BJ (cell line): ENCODE data around the gene CACNA2D3. TPM values are rescaled to one million over a fixed set of nuclear protein-coding genes. Genes with fewer than 3 reads are reported as not detected.

ENCODE experiments used
- CTCF ChIA-PET: fragments of 350-600 bp; formaldehyde crosslinking; extraction: SDS; loops from one replicate; lab custom pipeline; 2021; ENCODE audit warnings: antibody characterized with exemption, inconsistent platforms; lab: Yijun Ruan, JAX
- POLR2A ChIA-PET: fragments of 300-600 bp; sonication (Branson Sonifier 250); formaldehyde crosslinking; extraction: SDS; loops from one replicate; lab custom pipeline; 2021; ENCODE audit warnings: antibody characterized with exemption; lab: Charles Lee
- DNase-seq: peaks from one replicate; pipeline ENCODE4 v3.0.0-alpha.2; 2011; ENCODE audit warnings: low read depth
- H3K27me3 ChIP-seq: 2 replicates; pipeline ENCODE4 v1.6.0; 2011; ENCODE audit warnings: low read length; ENCODE audit not compliant: control insufficient read depth, insufficient read depth
- H3K36me3 ChIP-seq: 2 replicates; pipeline ENCODE4 v1.5.1; 2011; ENCODE audit warnings: low read length; ENCODE audit not compliant: control insufficient read depth, insufficient read depth
- H3K4me3 ChIP-seq: 2 replicates; pipeline ENCODE4 v1.5.1; 2011; ENCODE audit warnings: low read depth, mild to moderate bottlenecking, control low read depth, low read length
- polyA plus RNA-seq: library from polyadenylated mRNA; depleted of rRNA; stranded (reverse); fragments of >200 nt; gene quantifications from 2 replicates; pipeline ENCODE4 v1.2.3, GENCODE V29; 2011
- TF ChIP-seq, protein P1 (sequence below): IDR thresholded peaks from 2 replicates; pipeline ENCODE4 v1.5.1; 2011; ENCODE audit warnings: low read depth, mild to moderate bottlenecking, control low read depth, inconsistent platforms, low read length, moderate library complexity; ENCODE audit not compliant: insufficient read depth

The CACNA2D3 gene
- polyA plus RNA-seq, 1 experiment, result 0.56 TPM

DNA sequence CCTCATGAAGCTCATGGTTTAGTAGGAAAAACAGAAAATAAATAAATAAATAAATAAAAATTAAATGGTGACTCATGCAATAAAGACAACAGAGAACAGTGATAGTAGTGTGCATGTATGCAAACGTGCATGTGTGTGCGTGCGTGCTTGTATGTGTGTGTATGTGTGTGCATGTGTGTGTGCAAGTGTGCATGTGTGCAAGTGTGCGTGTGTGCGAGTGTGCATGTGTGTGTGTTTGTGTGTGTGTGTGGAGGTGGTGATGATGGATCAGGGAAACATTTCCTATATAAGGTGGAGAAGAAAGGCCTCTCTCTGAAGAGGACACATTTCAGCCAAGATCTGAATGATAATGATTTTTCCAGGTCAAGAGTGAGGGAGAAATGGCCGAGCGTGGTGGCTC, 47.2 kb downstream of the CACNA2D3 start:
- ChIA-PET CTCF (no interaction called here), POLR2A (no interaction called here)
- Histone ChIP-seq H3K27me3 (no peaks in the 10 kb centered on the region), H3K4me3 (no peak overlapping the region), H3K36me3 (no peaks in the 10 kb centered on the region)
- DNase-seq, result no peak
- TF ChIP-seq, protein P1, sequence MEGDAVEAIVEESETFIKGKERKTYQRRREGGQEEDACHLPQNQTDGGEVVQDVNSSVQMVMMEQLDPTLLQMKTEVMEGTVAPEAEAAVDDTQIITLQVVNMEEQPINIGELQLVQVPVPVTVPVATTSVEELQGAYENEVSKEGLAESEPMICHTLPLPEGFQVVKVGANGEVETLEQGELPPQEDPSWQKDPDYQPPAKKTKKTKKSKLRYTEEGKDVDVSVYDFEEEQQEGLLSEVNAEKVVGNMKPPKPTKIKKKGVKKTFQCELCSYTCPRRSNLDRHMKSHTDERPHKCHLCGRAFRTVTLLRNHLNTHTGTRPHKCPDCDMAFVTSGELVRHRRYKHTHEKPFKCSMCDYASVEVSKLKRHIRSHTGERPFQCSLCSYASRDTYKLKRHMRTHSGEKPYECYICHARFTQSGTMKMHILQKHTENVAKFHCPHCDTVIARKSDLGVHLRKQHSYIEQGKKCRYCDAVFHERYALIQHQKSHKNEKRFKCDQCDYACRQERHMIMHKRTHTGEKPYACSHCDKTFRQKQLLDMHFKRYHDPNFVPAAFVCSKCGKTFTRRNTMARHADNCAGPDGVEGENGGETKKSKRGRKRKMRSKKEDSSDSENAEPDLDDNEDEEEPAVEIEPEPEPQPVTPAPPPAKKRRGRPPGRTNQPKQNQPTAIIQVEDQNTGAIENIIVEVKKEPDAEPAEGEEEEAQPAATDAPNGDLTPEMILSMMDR, result no peak

DNA sequence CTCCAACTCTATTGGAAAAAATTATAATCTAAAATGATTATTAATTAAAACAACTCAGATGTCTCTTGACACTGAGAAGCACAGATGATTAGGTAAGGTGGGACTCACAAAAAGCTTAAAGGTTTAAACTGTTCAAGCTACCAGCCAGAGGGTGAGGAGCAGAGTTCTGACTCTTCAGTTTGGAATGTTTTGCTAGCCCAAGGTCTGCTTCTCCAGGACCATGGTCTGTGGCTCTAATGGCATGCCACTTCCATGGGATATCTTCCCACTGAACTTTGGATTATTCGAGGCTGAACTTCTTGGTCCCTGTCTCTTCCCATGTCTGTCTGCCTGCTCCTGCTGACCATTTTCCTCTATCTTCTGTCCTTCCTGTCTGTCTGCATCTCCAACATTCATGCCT, 49.2 kb downstream of the CACNA2D3 start:
- ChIA-PET POLR2A (no interaction called here), CTCF (no interaction called here)
- Histone ChIP-seq H3K4me3 (no peak overlapping the region), H3K36me3 (no peaks in the 10 kb centered on the region), H3K27me3 (no peaks in the 10 kb centered on the region)
- DNase-seq, result no peak
- TF ChIP-seq, protein P1, result no peak

DNA sequence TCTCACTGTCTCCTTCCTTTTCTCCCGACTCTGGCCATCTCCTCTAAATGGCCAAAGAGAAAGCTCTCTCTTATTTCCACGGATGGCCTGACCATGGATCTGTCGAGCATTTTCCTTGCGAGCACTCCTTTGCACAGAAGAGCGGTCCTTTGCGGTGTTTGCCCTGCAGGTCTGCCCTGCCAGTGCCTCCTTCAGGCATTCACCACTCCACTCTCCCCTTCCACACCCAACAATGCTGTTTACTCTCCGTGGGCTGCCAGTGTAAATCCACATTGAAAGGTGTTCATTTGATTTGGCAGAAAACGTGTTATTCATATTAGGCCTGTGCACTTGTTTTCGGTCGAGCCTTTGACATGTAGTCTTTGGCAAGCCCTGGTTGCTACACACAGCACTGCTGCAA, 49.6 kb downstream of the CACNA2D3 start:
- ChIA-PET CTCF (no interaction called here), POLR2A (no interaction called here)
- no peak overlapping the region for H3K4me3 ChIP-seq
- no peak for DNase-seq
- H3K36me3 ChIP-seq, result no peaks in the 10 kb centered on the region
- H3K27me3 ChIP-seq, result no peaks in the 10 kb centered on the region
- TF ChIP-seq, protein P1, result no peak

DNA sequence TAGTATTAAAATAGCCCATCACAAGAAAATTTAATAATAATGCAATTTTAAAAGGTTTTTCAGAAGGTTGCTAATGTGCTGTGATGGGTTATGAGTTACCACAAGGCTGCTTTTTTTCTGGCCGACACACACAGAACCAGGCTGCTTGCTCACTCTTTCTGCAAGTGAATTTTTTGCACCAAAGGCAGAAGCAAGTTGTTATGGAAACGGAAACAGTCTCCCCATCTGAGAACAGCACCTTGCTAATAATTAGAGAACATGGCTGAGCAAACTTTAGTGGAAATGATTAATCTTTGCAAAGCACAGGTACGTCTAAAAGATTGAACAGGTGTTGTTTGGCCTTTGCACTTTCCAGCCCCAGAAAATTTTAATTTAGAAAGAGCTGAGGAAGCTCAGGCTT, 51.0 kb downstream of the CACNA2D3 start:
- DNase-seq, result no peak
- Histone ChIP-seq H3K36me3 (no peaks in the 10 kb centered on the region), H3K4me3 (no peak overlapping the region), H3K27me3 (no peaks in the 10 kb centered on the region)
- TF ChIP-seq, protein P1, result no peak
- CTCF ChIA-PET, result no interaction called here
- POLR2A ChIA-PET, result no interaction called here

DNA sequence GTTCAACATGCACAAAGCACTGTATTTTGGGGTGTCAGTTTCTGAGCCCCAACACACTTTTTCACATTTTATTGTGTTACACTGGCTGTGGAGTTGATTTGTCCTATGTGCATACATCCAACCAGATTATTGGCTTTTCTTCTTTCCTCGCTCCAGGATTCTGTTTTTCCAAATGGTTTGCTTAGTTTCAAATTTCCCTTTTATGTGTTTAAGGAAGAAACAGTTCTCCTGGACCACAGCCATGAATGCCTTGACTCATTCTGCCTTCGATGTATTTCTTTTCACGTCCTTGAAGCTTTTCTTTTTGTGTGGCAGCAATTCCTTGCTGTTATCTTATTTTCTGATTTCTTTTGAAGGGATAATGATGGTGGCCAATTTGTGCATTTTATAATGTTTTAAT, 53.8 kb downstream of the CACNA2D3 start:
- Histone ChIP-seq H3K27me3 (no peaks in the 10 kb centered on the region), H3K36me3 (no peaks in the 10 kb centered on the region), H3K4me3 (no peak overlapping the region)
- TF ChIP-seq, protein P1, result no peak
- ChIA-PET POLR2A (no interaction called here), CTCF (interaction anchor here (0.7 kb wide), 1 partner anchor 97 kb away, joined by 3 read pairs; no protein-coding TSS in a partner anchor)
- DNase-seq, result no peak
